HG03139 (cell line): ENCODE results near the gene NEK9.
"Not testable (repeated sequence)": the region's sequence is repeated elsewhere in the genome, so short reads cannot be mapped to it uniquely, and the experiment has no call there.

ENCODE experiments used
- ATAC-seq: cut with Tn5 transposase; IDR thresholded peaks from one replicate; pipeline ENCODE4 v1.9.1; 2021; ENCODE audit not compliant: unreplicated experiment

NEK9 gene

GRCh38 chr14:75068294-75069120 lies 58.3 kb downstream of the NEK9 start:
- ATAC-seq, result no peak

GRCh38 chr14:75067765-75068164 lies 59.1 kb downstream of the NEK9 start:
- not testable (repeated sequence) for ATAC-seq

- no peak for ATAC-seq
These were observed 59.6 kb downstream of the NEK9 start for GRCh38 chr14:75067212-75067611.

GRCh38 chr14:75066691-75067090 lies 60.2 kb downstream of the NEK9 start:
- ATAC-seq, result no peak

- no peak for ATAC-seq
These were observed 62.7 kb downstream of the NEK9 start for GRCh38 chr14:75064205-75064567.

GRCh38 chr14:75063491-75064204 lies 63.2 kb downstream of the NEK9 start, which contains the start of gene ACYP1:
TSS of gene ACYP1 (minus strand) at chr14:75064024. CDS start at chr14:75063553, 471 bp downstream.
- peak; percentile 93 for ATAC-seq

- no peak for ATAC-seq
These were observed 63.8 kb downstream of the NEK9 start for GRCh38 chr14:75063013-75063412.

GRCh38 chr14:75060420-75060819 lies 66.4 kb downstream of the NEK9 start:
- no peak for ATAC-seq

- no peak for ATAC-seq
These were observed 67.2 kb downstream of the NEK9 start for GRCh38 chr14:75059642-75060041.

- no peak for ATAC-seq
These were observed 72.4 kb downstream of the NEK9 start for GRCh38 chr14:75054421-75054820.

- ATAC-seq, result no peak
These were observed 73.2 kb downstream of the NEK9 start for GRCh38 chr14:75053396-75054291.

- ATAC-seq, result no peak
These were observed 75.3 kb downstream of the NEK9 start for GRCh38 chr14:75051556-75051899.

GRCh38 chr14:75050852-75051555 lies 75.8 kb downstream of the NEK9 start, which contains the start of gene MLH3:
TSS of gene MLH3 (minus strand) at chr14:75051467. CDS start at chr14:75049655, 1,812 bp downstream.
- peak; percentile 58 for ATAC-seq

GRCh38 chr14:75049731-75050201 lies 77.1 kb downstream of the NEK9 start:
- no peak for ATAC-seq

GRCh38 chr14:75049136-75049535 lies 77.7 kb downstream of the NEK9 start:
- no peak for ATAC-seq

GRCh38 chr14:75048101-75048500 lies 78.7 kb downstream of the NEK9 start:
- ATAC-seq, result no peak

GRCh38 chr14:75047506-75047905 lies 79.3 kb downstream of the NEK9 start:
- no peak for ATAC-seq

GRCh38 chr14:75046899-75047298 lies 79.9 kb downstream of the NEK9 start:
- no peak for ATAC-seq

GRCh38 chr14:75046275-75046674 lies 80.6 kb downstream of the NEK9 start:
- ATAC-seq, result no peak

GRCh38 chr14:75044752-75045151 lies 82.1 kb downstream of the NEK9 start:
- no peak for ATAC-seq
